Measurements from ENCODE around the gene SEMA6D. TPM values are rescaled to one million over a fixed set of nuclear protein-coding genes. Genes with fewer than 3 reads are reported as not detected.
A peak's percentile ranks its signal among the peaks of the same experiment; 100 is the strongest.

The SEMA6D gene
- total RNA-seq, 4 donors from 2014 or later: 12.4 to 120 (median 105) TPM

DNA sequence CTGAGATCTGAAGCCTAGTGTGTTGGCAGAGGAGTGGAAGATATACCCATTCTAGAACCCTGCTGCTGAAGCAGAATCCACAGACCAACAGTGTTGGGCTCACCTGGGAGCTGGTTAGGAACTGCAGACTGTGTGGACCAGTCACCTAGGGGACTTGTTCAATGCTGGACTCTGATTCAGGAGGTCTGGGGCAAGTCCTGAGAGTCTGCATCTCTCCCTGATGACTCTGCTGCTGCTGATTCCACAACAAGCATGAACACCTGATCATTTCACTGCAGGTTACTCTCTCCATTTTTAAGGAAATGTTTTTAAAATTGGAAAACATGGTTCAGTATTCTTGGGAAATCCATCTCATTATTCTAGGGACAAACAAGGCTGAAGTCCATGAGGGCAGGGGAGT is 84.9 kb downstream of the SEMA6D start:
- no peaks in the 10 kb centered on the region for H3K4me1 ChIP-seq
- H3K36me3 ChIP-seq: no peaks in the 10 kb centered on the region
- H3K27ac ChIP-seq: no peak overlapping the region
- no peaks in the 10 kb centered on the region for H3K9me3 ChIP-seq
- no peaks in the 10 kb centered on the region for H3K27me3 ChIP-seq
- H3K4me3 ChIP-seq: no peak overlapping the region
- no peak for DNase-seq
- TF ChIP-seq, protein P1, sequence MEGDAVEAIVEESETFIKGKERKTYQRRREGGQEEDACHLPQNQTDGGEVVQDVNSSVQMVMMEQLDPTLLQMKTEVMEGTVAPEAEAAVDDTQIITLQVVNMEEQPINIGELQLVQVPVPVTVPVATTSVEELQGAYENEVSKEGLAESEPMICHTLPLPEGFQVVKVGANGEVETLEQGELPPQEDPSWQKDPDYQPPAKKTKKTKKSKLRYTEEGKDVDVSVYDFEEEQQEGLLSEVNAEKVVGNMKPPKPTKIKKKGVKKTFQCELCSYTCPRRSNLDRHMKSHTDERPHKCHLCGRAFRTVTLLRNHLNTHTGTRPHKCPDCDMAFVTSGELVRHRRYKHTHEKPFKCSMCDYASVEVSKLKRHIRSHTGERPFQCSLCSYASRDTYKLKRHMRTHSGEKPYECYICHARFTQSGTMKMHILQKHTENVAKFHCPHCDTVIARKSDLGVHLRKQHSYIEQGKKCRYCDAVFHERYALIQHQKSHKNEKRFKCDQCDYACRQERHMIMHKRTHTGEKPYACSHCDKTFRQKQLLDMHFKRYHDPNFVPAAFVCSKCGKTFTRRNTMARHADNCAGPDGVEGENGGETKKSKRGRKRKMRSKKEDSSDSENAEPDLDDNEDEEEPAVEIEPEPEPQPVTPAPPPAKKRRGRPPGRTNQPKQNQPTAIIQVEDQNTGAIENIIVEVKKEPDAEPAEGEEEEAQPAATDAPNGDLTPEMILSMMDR (IDR thresholded peaks at IDR 0.05): no peak
- no peak for TF ChIP-seq POLR2A (IDR thresholded peaks at IDR 0.05)

DNA sequence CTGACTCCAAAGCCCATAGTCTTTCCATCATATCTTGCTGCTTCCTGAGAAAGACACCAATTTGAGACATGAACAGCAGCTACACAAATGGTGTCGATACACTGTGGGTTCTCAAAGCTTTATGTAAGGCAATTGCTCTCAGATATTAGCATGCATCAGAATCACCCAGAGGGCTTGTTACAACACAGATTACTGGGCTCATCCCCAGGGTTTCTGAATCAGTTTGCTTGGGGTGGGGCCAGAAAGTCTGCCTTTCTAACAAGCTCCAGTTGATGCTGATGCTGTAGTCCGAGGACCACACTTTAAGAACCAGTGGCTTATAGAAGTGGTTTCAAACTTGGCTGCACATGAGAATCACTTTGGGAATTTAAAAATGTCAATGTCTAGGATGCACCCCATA is 86.5 kb downstream of the SEMA6D start:
- no peaks in the 10 kb centered on the region for H3K36me3 ChIP-seq
- H3K9me3 ChIP-seq: no peaks in the 10 kb centered on the region
- TF ChIP-seq POLR2A (IDR thresholded peaks at IDR 0.05): no peak
- no peak overlapping the region for H3K4me3 ChIP-seq
- DNase-seq: no peak
- no peaks in the 10 kb centered on the region for H3K27me3 ChIP-seq
- no peaks in the 10 kb centered on the region for H3K4me1 ChIP-seq
- H3K27ac ChIP-seq: no peak overlapping the region

DNA sequence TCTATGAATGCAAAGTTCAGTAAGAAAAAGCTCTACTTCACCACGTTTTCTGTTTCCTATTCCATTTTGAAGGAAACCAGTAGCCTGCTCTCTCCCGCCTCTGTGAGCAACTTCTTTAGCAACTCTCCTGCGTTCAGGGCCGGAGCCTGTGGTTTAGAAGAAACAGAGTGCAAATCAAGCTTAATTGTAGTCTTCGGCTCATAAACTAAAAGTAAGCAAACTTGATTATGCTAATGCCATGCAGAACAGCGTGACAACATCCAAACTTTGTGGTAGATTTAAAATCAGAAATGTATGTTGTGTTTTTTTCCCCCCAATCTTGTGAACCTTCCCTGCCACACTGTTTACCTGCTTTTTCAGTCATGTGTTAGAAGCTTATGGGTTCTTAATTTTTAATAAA is 87.4 kb downstream of the SEMA6D start:
- Histone ChIP-seq H3K27ac (no peak overlapping the region), H3K4me1 (no peaks in the 10 kb centered on the region), H3K27me3 (no peaks in the 10 kb centered on the region), H3K36me3 (no peaks in the 10 kb centered on the region), H3K9me3 (no peaks in the 10 kb centered on the region), H3K4me3 (no peak overlapping the region)
- TF ChIP-seq, protein P1 (IDR thresholded peaks at IDR 0.05): no peak
- no peak for TF ChIP-seq POLR2A (IDR thresholded peaks at IDR 0.05)
- no peak for DNase-seq

DNA sequence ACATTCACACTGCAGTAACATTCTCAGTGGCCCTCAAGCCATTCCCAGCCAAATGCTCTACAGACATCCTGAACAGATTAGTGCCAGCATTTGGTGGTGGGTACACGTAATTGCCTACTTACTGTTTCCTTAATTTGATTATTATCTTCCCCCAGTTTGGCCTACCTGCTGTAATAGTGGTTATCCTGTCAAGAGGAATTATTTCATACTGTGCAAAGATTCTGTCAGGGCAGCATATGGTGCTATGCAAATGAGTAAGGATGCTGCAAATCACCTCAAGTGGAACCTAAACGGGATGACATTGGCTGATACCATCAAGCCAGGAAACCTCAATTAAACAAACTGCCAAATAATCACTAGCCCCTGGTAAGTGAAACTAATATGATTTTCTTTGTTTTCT is 88.7 kb downstream of the SEMA6D start:
- H3K4me3 ChIP-seq: no peak overlapping the region
- TF ChIP-seq, protein P1 (IDR thresholded peaks at IDR 0.05): no peak
- TF ChIP-seq POLR2A (IDR thresholded peaks at IDR 0.05): no peak
- H3K27ac ChIP-seq: no peak overlapping the region
- H3K4me1 ChIP-seq: no peaks in the 10 kb centered on the region
- H3K27me3 ChIP-seq: no peaks in the 10 kb centered on the region
- H3K9me3 ChIP-seq: no peaks in the 10 kb centered on the region
- H3K36me3 ChIP-seq: no peaks in the 10 kb centered on the region
- DNase-seq: no peak

DNA sequence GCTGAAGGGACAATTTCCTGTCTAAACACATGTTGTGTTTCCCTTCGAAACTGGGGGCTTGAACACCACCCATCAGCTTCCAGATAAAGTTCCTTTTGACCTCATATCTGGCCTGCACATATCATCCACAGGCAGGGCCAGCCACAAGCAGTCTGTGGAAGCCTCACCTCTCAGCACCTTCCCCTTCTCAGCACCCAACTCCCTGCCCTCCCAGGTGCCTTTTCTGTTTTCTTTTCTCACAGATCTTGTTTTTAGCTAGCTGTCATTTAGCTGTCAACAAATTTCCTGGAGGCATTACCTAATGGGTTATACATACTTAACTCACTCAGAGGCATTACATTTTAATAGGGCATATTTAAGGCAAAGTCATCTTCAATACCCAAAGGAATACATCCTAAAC is 93.9 kb downstream of the SEMA6D start:
- Histone ChIP-seq H3K27me3 (no peaks in the 10 kb centered on the region), H3K4me3 (no peak overlapping the region), H3K9me3 (no peaks in the 10 kb centered on the region), H3K4me1 (no peaks in the 10 kb centered on the region), H3K36me3 (no peaks in the 10 kb centered on the region), H3K27ac (no peak overlapping the region)
- TF ChIP-seq, protein P1 (IDR thresholded peaks at IDR 0.05): no peak
- TF ChIP-seq POLR2A (IDR thresholded peaks at IDR 0.05): no peak
- no peak for DNase-seq

DNA sequence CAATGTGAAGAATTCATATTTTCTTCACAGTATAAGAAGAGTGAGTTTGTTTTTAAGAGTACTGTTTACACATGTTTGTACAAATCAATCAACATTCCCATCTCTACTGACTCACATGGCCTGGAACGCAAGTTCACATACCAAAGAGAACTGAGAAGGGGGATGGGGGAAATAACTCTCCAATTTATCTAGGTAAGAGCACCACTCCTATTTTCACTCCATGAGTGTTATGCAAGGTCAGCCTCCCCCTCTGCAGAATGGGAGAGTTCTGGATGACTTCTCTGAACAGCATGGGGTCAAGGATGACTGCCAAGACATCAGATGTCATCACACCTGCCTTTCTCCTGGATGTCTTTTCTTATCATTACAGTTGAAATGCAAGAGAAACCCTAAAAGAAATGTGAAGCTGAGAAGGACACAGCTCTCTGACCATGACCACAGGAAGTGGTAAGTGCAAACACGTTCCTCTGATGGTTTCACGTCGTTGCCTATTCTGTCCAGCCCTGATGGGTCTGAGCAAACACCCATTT is 95.2 kb downstream of the SEMA6D start:
- Histone ChIP-seq H3K27me3 (no peaks in the 10 kb centered on the region), H3K36me3 (no peaks in the 10 kb centered on the region), H3K27ac (no peak overlapping the region), H3K9me3 (no peaks in the 10 kb centered on the region), H3K4me3 (no peak overlapping the region), H3K4me1 (no peaks in the 10 kb centered on the region)
- DNase-seq: peak in 1 of 3 donors; percentile 19
- TF ChIP-seq POLR2A (IDR thresholded peaks at IDR 0.05): no peak
- TF ChIP-seq, protein P1 (IDR thresholded peaks at IDR 0.05): no peak

Data from Peyer's patch (tissue), 4 donors.